ENCODE results near the gene RRH.

DNA sequence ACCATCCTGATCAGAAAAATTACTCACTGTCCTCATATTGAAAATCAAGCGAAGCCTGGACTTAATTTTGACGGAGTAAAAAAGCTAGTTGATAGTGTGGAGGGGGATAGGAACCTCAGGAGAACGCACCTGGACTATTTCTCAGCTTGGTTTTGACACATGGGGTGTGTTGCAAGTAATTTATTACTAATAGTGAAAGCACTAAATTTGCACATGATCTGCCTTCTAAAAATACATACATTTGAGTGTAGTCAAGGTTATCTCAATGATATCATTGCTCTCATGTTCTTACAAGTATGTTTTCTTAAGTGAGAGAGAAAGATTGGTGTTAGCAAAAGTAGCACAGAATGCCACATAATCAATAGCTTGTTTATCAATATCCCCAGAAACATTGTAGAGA, 49.6 kb downstream of the RRH start:
- TF ChIP-seq, protein P1, sequence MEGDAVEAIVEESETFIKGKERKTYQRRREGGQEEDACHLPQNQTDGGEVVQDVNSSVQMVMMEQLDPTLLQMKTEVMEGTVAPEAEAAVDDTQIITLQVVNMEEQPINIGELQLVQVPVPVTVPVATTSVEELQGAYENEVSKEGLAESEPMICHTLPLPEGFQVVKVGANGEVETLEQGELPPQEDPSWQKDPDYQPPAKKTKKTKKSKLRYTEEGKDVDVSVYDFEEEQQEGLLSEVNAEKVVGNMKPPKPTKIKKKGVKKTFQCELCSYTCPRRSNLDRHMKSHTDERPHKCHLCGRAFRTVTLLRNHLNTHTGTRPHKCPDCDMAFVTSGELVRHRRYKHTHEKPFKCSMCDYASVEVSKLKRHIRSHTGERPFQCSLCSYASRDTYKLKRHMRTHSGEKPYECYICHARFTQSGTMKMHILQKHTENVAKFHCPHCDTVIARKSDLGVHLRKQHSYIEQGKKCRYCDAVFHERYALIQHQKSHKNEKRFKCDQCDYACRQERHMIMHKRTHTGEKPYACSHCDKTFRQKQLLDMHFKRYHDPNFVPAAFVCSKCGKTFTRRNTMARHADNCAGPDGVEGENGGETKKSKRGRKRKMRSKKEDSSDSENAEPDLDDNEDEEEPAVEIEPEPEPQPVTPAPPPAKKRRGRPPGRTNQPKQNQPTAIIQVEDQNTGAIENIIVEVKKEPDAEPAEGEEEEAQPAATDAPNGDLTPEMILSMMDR (IDR thresholded peaks at IDR 0.05): no peak
- TF ChIP-seq POLR2A (IDR thresholded peaks at IDR 0.05): no peak

All from lower leg skin (tissue), 3 donors.